ENCODE data around the gene OCSTAMP. TPM values are rescaled to one million over a fixed set of nuclear protein-coding genes. Genes with fewer than 3 reads are reported as not detected.
A peak's percentile ranks its signal among the peaks of the same experiment; 100 is the strongest.

Gene OCSTAMP
- total RNA-seq, 1 donor from 2014 or later: not detected

DNA sequence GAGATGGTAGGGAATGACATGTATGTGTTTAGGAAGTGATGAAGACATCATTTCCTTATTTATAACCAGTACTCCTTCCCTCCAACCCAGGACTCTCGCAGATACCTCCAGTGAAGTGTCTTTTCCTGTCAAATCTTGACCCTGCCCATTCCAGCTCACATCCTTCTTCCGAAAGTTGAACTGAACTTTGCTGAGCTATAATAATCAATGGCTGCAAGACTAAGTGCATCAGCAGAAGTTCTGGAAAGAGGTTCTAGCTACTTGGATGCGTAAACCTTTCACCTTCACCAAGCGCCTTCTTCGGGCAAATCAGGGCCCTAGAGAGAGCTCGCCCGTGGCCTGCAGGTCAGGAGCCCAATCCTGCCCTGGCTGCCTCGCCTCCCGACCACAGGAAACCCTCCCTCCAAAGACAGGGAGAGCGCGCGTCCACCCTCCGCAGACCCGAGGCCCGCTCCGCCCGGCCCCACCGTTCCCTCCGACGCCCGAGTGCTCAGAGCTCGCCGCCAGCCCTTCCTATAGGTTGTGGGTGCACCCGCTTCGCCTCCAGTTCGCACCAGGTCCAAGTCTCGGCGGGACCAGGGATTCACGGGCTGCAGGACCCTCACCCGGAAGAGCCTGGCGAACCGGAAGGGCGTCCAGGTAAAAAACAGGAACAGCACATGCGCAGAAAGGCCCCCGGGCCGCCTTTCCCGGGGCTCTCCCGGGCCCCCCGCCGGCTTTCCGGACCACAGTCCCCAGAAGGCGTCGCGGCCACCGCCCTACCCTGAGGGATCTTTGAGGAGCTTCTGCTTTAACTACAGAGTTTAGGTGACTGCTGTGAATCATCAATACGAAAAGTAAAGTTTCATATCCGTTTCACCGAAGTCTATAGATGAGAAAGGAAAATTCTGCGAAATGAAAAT lies 37.3 kb downstream of the OCSTAMP start, which contains the start of gene ZNF334:
ZNF334 (minus strand) TSS at position 617 of the 902 bp plus-strand sequence. CDS start 1,457 bp downstream, outside the sequence.
- peak; percentile 2 for DNase-seq

DNA sequence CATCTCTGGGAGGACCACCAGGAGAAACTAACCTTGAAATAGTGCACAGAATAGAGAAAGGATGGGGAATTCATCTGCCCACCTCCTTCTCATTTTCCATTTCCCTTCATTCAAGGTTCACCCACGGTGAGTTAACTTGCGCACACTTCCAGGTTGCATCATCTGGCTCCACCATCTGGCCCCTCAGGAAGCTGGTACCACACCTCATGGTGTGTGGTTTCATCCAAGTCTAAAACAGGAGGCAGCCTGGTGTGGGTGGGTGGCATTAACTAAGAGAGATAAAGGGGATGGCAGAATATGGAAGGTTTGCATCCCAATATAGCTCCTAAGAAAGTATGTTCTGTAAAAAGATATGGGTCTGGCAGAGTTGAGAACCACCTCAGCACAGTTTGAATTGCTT lies 40.9 kb downstream of the OCSTAMP start:
- DNase-seq: no peak

DNA sequence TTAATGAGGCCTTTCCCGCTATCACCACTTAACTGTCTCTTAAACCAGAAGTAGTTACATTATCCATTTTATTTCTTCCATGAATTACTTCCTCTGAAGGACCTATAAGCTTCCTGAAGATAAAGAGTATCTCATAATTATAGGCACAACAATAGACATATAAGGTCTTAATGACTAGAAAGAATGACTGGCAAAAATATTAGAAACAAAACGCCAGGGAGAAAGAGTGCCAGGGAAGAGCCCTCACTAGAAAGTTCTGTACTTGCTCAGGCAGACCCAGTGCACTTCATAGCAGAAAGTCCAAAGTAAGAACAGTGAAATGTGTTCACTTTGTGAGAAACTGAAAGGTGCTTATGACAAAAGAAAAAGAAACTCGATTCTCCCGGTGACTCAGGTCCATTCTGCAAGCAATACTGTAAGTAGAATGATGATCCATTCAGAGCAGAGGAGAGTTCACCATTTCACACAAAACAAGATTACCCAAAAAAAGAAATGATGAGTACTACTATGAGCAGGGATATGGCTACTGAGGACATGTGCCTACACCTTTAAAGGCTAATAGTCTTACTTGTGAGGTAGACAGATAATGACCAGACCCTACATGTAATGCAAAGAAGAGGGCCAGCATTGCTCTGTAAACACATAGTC lies 42.6 kb downstream of the OCSTAMP start:
- no peak for DNase-seq

DNA sequence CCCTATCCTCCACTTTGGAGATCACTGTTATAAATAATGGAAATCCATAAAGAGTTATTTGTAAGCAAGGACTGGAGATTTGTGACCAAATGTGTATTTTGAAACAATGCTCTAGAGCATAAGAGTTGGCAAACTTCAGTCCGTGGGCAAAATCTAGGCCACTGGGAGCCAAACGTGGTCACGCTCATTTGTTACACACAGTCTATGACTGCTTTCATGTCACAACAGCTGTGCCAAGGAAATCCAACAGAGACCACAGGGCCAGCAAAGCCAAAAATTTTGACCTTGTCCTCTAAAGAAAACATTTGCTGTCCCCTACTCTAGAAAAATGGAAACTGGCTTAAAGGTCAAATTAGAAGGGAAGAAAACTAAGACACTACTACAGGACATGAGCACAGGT lies 44.9 kb downstream of the OCSTAMP start:
- DNase-seq: no peak

DNA sequence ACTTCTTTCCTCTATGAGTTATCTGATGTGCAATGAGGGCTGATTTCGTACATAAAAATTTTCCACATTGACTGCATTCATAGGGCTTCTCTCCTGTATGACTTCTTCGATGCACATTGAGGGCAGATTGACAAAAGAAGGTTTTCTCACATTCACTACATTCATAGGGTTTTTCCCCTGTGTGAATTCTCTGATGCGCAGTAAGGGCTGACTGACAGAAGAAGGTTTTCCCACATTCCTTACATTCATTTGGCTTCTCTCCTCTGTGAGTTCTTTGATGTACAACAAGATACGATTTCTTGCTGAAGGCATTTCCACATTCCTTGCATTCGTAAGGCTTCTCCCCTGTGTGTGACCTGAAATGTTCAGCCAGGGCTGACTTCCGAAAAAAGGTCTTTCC lies 48.5 kb downstream of the OCSTAMP start:
- DNase-seq: no peak

DNA sequence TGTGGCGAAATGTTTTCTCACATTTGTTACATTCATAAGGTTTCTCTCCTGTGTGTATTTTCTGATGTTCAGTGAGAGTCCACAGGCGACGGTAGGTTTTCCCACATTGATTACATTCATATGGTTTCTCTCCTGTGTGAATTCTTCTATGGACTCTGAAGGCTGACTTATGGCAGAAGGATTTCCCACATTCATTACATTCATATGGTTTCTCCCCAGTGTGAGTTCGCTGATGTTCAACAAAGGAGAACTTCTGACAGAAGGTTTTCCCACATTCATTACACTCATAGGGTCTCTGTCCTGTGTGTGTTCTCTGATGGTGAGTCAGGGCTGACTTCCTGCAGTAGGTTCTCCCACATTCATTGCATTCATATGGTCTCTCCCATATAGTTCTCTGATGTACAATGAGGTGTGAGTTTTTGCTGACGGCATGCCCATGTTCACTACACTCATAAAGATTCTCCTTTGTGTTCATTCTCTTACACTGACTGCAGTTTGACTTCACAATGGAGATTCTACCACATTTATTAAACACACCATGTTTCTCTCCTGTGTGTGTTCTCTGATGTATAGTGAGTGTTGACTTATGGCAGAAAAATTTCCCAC lies 49.0 kb downstream of the OCSTAMP start:
- no peak for DNase-seq

DNA sequence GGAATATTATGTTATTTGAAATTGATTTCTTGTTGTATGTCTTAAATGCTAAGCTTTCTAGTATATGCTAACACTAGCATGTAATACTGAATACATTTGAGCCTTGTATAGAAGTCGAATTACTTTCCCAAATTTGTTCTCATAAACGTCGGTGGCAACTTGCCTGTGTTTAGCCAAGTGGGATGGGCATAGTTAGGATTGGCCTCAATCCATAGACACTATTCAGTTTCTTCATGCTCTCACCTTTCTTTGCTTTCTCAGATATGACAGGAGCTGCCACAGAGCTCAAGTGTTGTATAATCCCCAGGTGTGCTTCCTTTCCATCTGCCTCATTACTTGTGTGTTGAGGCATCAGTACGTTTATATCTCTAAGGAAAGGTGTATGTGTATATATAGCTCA lies 56.4 kb downstream of the OCSTAMP start:
- no peak for DNase-seq

DNA sequence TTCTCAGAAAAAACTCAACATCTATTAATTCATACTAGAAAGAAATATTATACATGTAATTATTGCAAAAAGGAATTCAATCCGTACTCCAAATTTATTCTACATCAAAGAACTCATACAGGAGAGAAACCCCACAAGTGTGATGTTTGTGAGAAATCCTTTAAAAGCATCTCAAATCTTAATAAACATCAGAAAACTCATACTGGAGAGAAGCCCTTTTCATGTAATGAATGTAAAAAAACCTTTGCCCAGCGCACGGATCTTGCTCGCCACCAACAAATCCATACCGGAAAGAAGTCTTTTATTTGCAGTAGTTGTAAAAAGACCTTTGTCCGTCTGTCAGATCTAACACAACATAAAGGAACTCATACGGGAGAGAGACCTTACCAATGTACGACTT lies 59.1 kb downstream of the OCSTAMP start:
- DNase-seq: no peak

Other genes with a start within 250 kb of the OCSTAMP start
- gene CDH22, start 242.2 kb downstream of the OCSTAMP start, total RNA-seq: 0.05 TPM in 1 of 2 replicates, not detected in the other
- 34.7 and 35.7 TPM in 2 replicates for gene ELMO2, start 144.0 kb downstream of the OCSTAMP start, total RNA-seq
- 0.34 and 2.8 TPM in 2 replicates for gene ZNF334, start 37.1 kb downstream of the OCSTAMP start, total RNA-seq
- gene SLC13A3, start 100.8 kb upstream of the OCSTAMP start, total RNA-seq: 0.05 TPM in 1 of 2 replicates, not detected in the other
- 11.8 and 15.8 TPM in 2 replicates for gene TP53RK, start 138.8 kb upstream of the OCSTAMP start, total RNA-seq
- gene SLC2A10, start 159.0 kb upstream of the OCSTAMP start, total RNA-seq: 16.0 and 16.7 TPM in 2 replicates

Measured in dermis blood vessel endothelial cell (primary cell).